ENCODE results near the gene FRMD4B. TPM values are rescaled to one million over a fixed set of nuclear protein-coding genes. Genes with fewer than 3 reads are reported as not detected.

Gene FRMD4B
- total RNA-seq, 2 donors from 2014 or later, result 2.1 to 2.2 TPM

DNA sequence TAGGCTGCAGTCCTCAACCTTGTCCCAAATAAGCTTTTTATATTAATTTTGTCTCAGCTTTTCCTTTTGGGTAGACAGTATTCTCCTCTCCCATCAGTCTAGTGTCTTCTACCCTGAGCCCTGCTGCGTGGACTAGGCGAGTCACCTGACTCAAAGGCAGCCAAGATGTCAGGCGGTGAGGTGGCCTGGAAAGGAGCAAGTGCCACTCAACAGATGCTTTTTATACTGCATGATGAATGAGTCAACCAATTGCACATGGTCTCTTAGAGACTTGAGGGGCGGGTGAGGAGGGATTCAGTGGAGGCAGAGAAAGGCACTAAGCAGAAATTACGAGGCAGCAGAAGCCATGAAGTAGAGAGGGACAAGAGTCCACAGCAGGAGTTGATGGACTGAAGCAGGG lies 95.9 kb downstream of the FRMD4B start:
- no peak for DNase-seq
- Histone ChIP-seq H3K27ac (ENCODE audit: low read depth, low read length) (no peak overlapping the region), H3K36me3 (ENCODE audit: control insufficient read depth, insufficient read depth, low read length) (no peaks in the 10 kb centered on the region), H3K9me3 (ENCODE audit: control insufficient read depth, low read length) (peaks cover 10% of the 10 kb centered on the region), H3K4me3 (ENCODE audit: low read length) (no peak overlapping the region), H3K27me3 (ENCODE audit: control insufficient read depth, insufficient read depth, low read length, poor library complexity, severe bottlenecking) (no peaks in the 10 kb centered on the region), H3K4me1 (ENCODE audit: control insufficient read depth, insufficient read depth, low read length) (peaks cover 22% of the 10 kb centered on the region), H3K9ac (ENCODE audit: extremely low read depth, low read length, poor library complexity, severe bottlenecking) (no peak overlapping the region)
- Mint-ChIP-seq H3K4me1 (peaks cover 65% of the 10 kb centered on the region), H3K9me3 (peaks cover 1% of the 10 kb centered on the region), H3K36me3 (ENCODE audit: low read depth) (no peaks in the 10 kb centered on the region), H3K4me3 (no peak overlapping the region), H3K27ac (peak overlapping the region; percentile 12), H3K27me3 (ENCODE audit: insufficient read depth) (peaks cover 2% of the 10 kb centered on the region)
- 82 to 86% methylated on average over 4 to 5 of the region's 5 CpGs for WGBS, 2 experiments (ENCODE audit: insufficient coverage in 1 of 2, insufficient read length in 1 of 2)
- TF ChIP-seq, protein P1, sequence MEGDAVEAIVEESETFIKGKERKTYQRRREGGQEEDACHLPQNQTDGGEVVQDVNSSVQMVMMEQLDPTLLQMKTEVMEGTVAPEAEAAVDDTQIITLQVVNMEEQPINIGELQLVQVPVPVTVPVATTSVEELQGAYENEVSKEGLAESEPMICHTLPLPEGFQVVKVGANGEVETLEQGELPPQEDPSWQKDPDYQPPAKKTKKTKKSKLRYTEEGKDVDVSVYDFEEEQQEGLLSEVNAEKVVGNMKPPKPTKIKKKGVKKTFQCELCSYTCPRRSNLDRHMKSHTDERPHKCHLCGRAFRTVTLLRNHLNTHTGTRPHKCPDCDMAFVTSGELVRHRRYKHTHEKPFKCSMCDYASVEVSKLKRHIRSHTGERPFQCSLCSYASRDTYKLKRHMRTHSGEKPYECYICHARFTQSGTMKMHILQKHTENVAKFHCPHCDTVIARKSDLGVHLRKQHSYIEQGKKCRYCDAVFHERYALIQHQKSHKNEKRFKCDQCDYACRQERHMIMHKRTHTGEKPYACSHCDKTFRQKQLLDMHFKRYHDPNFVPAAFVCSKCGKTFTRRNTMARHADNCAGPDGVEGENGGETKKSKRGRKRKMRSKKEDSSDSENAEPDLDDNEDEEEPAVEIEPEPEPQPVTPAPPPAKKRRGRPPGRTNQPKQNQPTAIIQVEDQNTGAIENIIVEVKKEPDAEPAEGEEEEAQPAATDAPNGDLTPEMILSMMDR (conservative IDR thresholded peaks at IDR 0.05), result no peak

DNA sequence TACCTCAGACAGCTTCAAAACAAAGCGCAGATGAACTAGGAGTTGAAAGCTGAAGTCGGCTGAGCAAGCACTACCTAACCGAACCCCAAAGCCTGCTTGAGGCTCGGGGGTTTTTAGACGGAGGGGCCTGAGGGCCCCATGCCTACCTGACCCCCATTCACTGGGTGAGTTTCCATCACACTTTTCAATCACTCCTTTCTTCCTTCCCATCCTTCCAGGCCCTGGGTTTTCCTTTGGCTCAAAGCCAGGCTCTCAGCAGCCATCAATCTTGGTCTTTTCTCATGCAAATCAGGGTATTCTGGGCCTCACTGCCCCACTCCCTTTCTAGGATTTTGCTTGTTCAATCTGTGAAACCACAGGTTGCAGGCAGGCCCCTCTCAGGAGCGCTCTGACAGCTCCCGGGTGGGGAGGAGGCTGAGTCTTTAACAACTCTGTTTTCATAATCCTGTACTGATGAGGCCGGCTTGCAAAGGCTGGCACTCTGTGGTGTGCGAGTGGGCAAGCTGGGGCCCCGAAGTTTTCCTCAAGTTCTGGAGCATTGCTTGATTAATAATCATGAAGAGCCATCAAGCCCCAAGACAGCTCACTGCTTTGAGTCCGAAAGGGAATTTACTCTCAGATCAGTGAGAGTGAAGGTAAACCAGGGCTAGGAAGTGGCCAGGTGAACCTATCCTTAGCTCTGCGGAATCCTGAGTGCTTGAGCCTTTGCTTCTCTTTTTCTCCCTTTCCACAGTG lies 97.6 kb downstream of the FRMD4B start:
- Mint-ChIP-seq H3K4me3 (no peak overlapping the region), H3K36me3 (ENCODE audit: low read depth) (no peaks in the 10 kb centered on the region), H3K9me3 (peaks cover 1% of the 10 kb centered on the region), H3K27me3 (ENCODE audit: insufficient read depth) (peaks cover 2% of the 10 kb centered on the region), H3K4me1 (peaks cover 58% of the 10 kb centered on the region), H3K27ac (peak overlapping the region; percentile 71)
- H3K36me3 ChIP-seq (ENCODE audit: control insufficient read depth, insufficient read depth, low read length), result no peaks in the 10 kb centered on the region
- no peaks in the 10 kb centered on the region for H3K27me3 ChIP-seq (ENCODE audit: control insufficient read depth, insufficient read depth, low read length, poor library complexity, severe bottlenecking)
- no peak overlapping the region for H3K9ac ChIP-seq (ENCODE audit: extremely low read depth, low read length, poor library complexity, severe bottlenecking)
- TF ChIP-seq, protein P1 (conservative IDR thresholded peaks at IDR 0.05), result no peak
- peak overlapping the region; percentile 1 for H3K4me3 ChIP-seq (ENCODE audit: low read length)
- peaks cover 18% of the 10 kb centered on the region for H3K4me1 ChIP-seq (ENCODE audit: control insufficient read depth, insufficient read depth, low read length)
- 16 to 25% methylated on average over 8 to 12 of the region's 12 CpGs for WGBS, 2 experiments (ENCODE audit: insufficient coverage in 1 of 2, insufficient read length in 1 of 2)
- H3K27ac ChIP-seq (ENCODE audit: low read depth, low read length), result peak overlapping the region; percentile 80
- H3K9me3 ChIP-seq (ENCODE audit: control insufficient read depth, low read length), result peaks cover 10% of the 10 kb centered on the region
- peak; percentile 89 for DNase-seq

- Histone ChIP-seq H3K27me3 (ENCODE audit: control insufficient read depth, insufficient read depth, low read length, poor library complexity, severe bottlenecking) (no peaks in the 10 kb centered on the region), H3K9me3 (ENCODE audit: control insufficient read depth, low read length) (peaks cover 10% of the 10 kb centered on the region), H3K4me1 (ENCODE audit: control insufficient read depth, insufficient read depth, low read length) (peaks cover 3% of the 10 kb centered on the region), H3K36me3 (ENCODE audit: control insufficient read depth, insufficient read depth, low read length) (no peaks in the 10 kb centered on the region), H3K9ac (ENCODE audit: extremely low read depth, low read length, poor library complexity, severe bottlenecking) (no peak overlapping the region), H3K27ac (ENCODE audit: low read depth, low read length) (no peak overlapping the region), H3K4me3 (ENCODE audit: low read length) (no peak overlapping the region)
- H3K4me3 Mint-ChIP-seq, result no peak overlapping the region
- TF ChIP-seq, protein P1 (conservative IDR thresholded peaks at IDR 0.05), result no peak
- H3K36me3 Mint-ChIP-seq (ENCODE audit: low read depth), result no peaks in the 10 kb centered on the region
- peaks cover 1% of the 10 kb centered on the region for H3K9me3 Mint-ChIP-seq
- peaks cover 5% of the 10 kb centered on the region for H3K27me3 Mint-ChIP-seq (ENCODE audit: insufficient read depth)
- 94 to 96% methylated on average over 2 to 4 of the region's 4 CpGs for WGBS, 2 experiments (ENCODE audit: insufficient coverage in 1 of 2, insufficient read length in 1 of 2)
- H3K4me1 Mint-ChIP-seq, result peaks cover 24% of the 10 kb centered on the region
- DNase-seq, result no peak
- no peak overlapping the region for H3K27ac Mint-ChIP-seq
Observed at GRCh38 chr3:69283913-69284611, 101.8 kb downstream of the FRMD4B start.

Data from endodermal cell (in vitro differentiated cells).